Natural killer cell (primary cell): ENCODE measurements around the gene PRDM7. TPM values are rescaled to one million over a fixed set of nuclear protein-coding genes. Genes with fewer than 3 reads are reported as not detected.

Experiments
- ATAC-seq, 3 donors: fragments of 150-1000 bp in 2 of 3; fragments of 200-7000 bp in 1 of 3; cut with Tn5 transposase; 1 replicate in 1 of 3; 2 replicates in 2 of 3; pipeline ENCODE4 v1.10.0; 2021; ENCODE audit warnings: mild to moderate bottlenecking in 2 of 3, moderate library complexity in 2 of 3
- DNase-seq, 2 donors: peaks; one replicate each; pipeline versions ENCODE4 v3.0.0 to v3.0.0-alpha.2; 2013 to 2021; ENCODE audit warnings: mixed read lengths in 1 of 2
- H3K27ac ChIP-seq: one replicate; pipeline ENCODE4 v1.5.1; 2013; ENCODE audit warnings: mild to moderate bottlenecking, low read length
- H3K27me3 ChIP-seq: one replicate; pipeline ENCODE4 v1.6.1; 2013; ENCODE audit warnings: low read length; ENCODE audit not compliant: control insufficient read depth, insufficient read depth
- H3K36me3 ChIP-seq: one replicate; pipeline ENCODE4 v1.6.1; 2013; ENCODE audit warnings: low read length; ENCODE audit not compliant: control insufficient read depth, insufficient read depth
- H3K4me1 ChIP-seq: one replicate; pipeline ENCODE4 v1.6.1; 2013; ENCODE audit warnings: low read length; ENCODE audit not compliant: control insufficient read depth, insufficient read depth
- H3K4me3 ChIP-seq: one replicate; pipeline ENCODE4 v1.5.1; 2013; ENCODE audit warnings: low read length
- H3K9me3 ChIP-seq: one replicate; pipeline ENCODE4 v1.6.1; 2013; ENCODE audit warnings: low read length; ENCODE audit not compliant: control insufficient read depth, insufficient read depth
- H3K27ac Mint-ChIP-seq, 2 donors: one replicate each; pipeline ENCODE4 v1.8.0; 2022; ENCODE audit warnings: mild to moderate bottlenecking in 2 of 2, mixed read lengths in 2 of 2, moderate library complexity in 1 of 2
- H3K27me3 Mint-ChIP-seq, 2 donors: one replicate each; pipeline ENCODE4 v1.8.0; 2022; ENCODE audit warnings: low read depth in 2 of 2, mixed read lengths in 2 of 2
- H3K36me3 Mint-ChIP-seq: one replicate; pipeline ENCODE4 v1.8.0; 2022; ENCODE audit warnings: mixed read lengths
- H3K4me1 Mint-ChIP-seq, 2 donors: one replicate each; pipeline ENCODE4 v1.8.0; 2022; ENCODE audit warnings: mixed read lengths in 2 of 2
- H3K4me3 Mint-ChIP-seq: one replicate; pipeline ENCODE4 v1.8.0; 2022; ENCODE audit warnings: mild to moderate bottlenecking, moderate library complexity, mixed read lengths
- H3K9me3 Mint-ChIP-seq, 2 donors: one replicate each; pipeline ENCODE4 v1.8.0; 2022; ENCODE audit warnings: mixed read lengths in 2 of 2
- CTCF ChIP-seq: fragments of 200-600 bp; IDR thresholded peaks from one replicate; pipeline ENCODE4 v1.8.0; 2022; ENCODE audit warnings: antibody characterized with exemption
- WGBS: methylation state at CpG from one replicate; pipeline ENCODE4 v1.1.7; 2013; ENCODE audit warnings: missing lambda C conversion rate; ENCODE audit not compliant: insufficient coverage; 5-methylcytosine and 5-hydroxymethylcytosine counted together
- intact Hi-C: fragments of 100-400 bp; cut with micrococcal nuclease; formaldehyde crosslinking; loops from one replicate; pipeline ENCODE4 v1.14.2; 2022
- total RNA-seq, 4 donors: library from RNA; stranded (reverse); fragments of 120-200 nt in 1 of 4; gene quantifications; one replicate each; pipeline versions ENCODE4 v1.2.3 to v1.2.4, GENCODE V29; 2013 to 2022

PRDM7 gene
- total RNA-seq, 3 donors from 2014 or later (not counting 1 experiment from before 2014, with no cell fraction given), result not detected

- no peak overlapping the region for H3K27ac ChIP-seq
- peaks cover 22% of the 10 kb centered on the region for H3K9me3 ChIP-seq
- Mint-ChIP-seq H3K4me1 (peaks cover 0 to 9% of the 10 kb centered on the region in 2 donors), H3K27me3 (peaks cover 0 to 11% of the 10 kb centered on the region in 2 donors), H3K9me3 (peaks cover 6 to 10% of the 10 kb centered on the region in 2 donors), H3K36me3 (peaks cover 10% of the 10 kb centered on the region), H3K4me3 (no peak overlapping the region), H3K27ac (no peak overlapping the region)
- peaks cover 15% of the 10 kb centered on the region for H3K4me1 ChIP-seq
- ATAC-seq, result no peak
- intact Hi-C loops, result no loop called here
- WGBS, result 90% methylated on average over 10 of the region's 10 CpGs
- TF ChIP-seq CTCF, result no peak
- H3K4me3 ChIP-seq, result no peak overlapping the region
- DNase-seq, result no peak
- H3K36me3 ChIP-seq, result no peaks in the 10 kb centered on the region
- peaks cover 13% of the 10 kb centered on the region for H3K27me3 ChIP-seq
These were observed 26.2 kb downstream of the PRDM7 start for GRCh38 chr16:90050969-90051368.

- Mint-ChIP-seq H3K9me3 (peaks cover 2 to 3% of the 10 kb centered on the region in 2 donors), H3K27me3 (peaks cover 0 to 9% of the 10 kb centered on the region in 2 donors), H3K27ac (peak overlapping the region; percentile 36 to 82), H3K4me3 (peak overlapping the region; percentile 67), H3K36me3 (peaks cover 4% of the 10 kb centered on the region), H3K4me1 (peaks cover 0 to 9% of the 10 kb centered on the region in 2 donors)
- peaks cover 14% of the 10 kb centered on the region for H3K27me3 ChIP-seq
- 95% methylated on average over 19 of the region's 19 CpGs for WGBS
- H3K4me1 ChIP-seq, result peaks cover 15% of the 10 kb centered on the region
- ATAC-seq, result no peak
- H3K27ac ChIP-seq, result no peak overlapping the region
- intact Hi-C loops, result no loop called here
- H3K9me3 ChIP-seq, result peaks cover 9% of the 10 kb centered on the region
- DNase-seq, result no peak
- TF ChIP-seq CTCF, result no peak
- H3K4me3 ChIP-seq, result no peak overlapping the region
- H3K36me3 ChIP-seq, result no peaks in the 10 kb centered on the region
These were observed 28.3 kb downstream of the PRDM7 start for GRCh38 chr16:90048737-90049330.

- Histone ChIP-seq H3K4me1 (peaks cover 15% of the 10 kb centered on the region), H3K27ac (no peak overlapping the region), H3K9me3 (peaks cover 4% of the 10 kb centered on the region), H3K27me3 (peaks cover 14% of the 10 kb centered on the region), H3K36me3 (no peaks in the 10 kb centered on the region), H3K4me3 (no peak overlapping the region)
- no peaks in the 10 kb centered on the region for H3K36me3 Mint-ChIP-seq
- WGBS, result 81% methylated on average over 12 of the region's 12 CpGs
- H3K4me1 Mint-ChIP-seq, result peaks cover 0 to 9% of the 10 kb centered on the region in 2 donors
- H3K27me3 Mint-ChIP-seq, result peaks cover 0 to 8% of the 10 kb centered on the region in 2 donors
- peak in 1 of 2 donors; percentile 24 for DNase-seq
- peak overlapping the region; percentile 36 to 82 for H3K27ac Mint-ChIP-seq
- intact Hi-C loops, result no loop called here
- no peak for TF ChIP-seq CTCF
- peak in 1 of 3 donors; percentile 24 for ATAC-seq
- H3K9me3 Mint-ChIP-seq, result no peaks in the 10 kb centered on the region
- peak overlapping the region; percentile 67 for H3K4me3 Mint-ChIP-seq
These were observed 28.8 kb downstream of the PRDM7 start for GRCh38 chr16:90048347-90048722.
